ENCODE data around the gene FAM72D. TPM values are rescaled to one million over a fixed set of nuclear protein-coding genes. Genes with fewer than 3 reads are reported as not detected.
"Not testable (repeated sequence)": the region's sequence is repeated elsewhere in the genome, so short reads cannot be mapped to it uniquely, and the experiment has no call there.

Gene FAM72D
- total RNA-seq, 1 donor from 2014 or later, result 1.00 TPM

- H4K20me1 ChIP-seq (ENCODE audit: insufficient read depth, low read length); H3K79me2 ChIP-seq (ENCODE audit: insufficient read depth, low read length); H3K4me1 ChIP-seq (ENCODE audit: insufficient read depth, low read length); H2AFZ ChIP-seq (ENCODE audit: low read depth, low read length); H3K27me3 Mint-ChIP-seq (ENCODE audit: low read depth, unreplicated experiment); H3K36me3 Mint-ChIP-seq (ENCODE audit: low read depth, unreplicated experiment); H3K4me1 Mint-ChIP-seq (ENCODE audit: low read depth, unreplicated experiment); H3K4me2 ChIP-seq (ENCODE audit: low read length); H3K4me3 ChIP-seq (ENCODE audit: insufficient read depth, low read depth, low read length); H3K27ac Mint-ChIP-seq (ENCODE audit: unreplicated experiment); H3K9me3 ChIP-seq (ENCODE audit: insufficient read depth, low read depth, low read length); H3K27ac ChIP-seq (ENCODE audit: low read depth, low read length); H3K4me3 Mint-ChIP-seq (ENCODE audit: unreplicated experiment); H3K27me3 ChIP-seq (ENCODE audit: insufficient read depth, low read length); H3K36me3 ChIP-seq (ENCODE audit: insufficient read depth, low read length); H3K9me3 Mint-ChIP-seq (ENCODE audit: unreplicated experiment); H3K9ac ChIP-seq (ENCODE audit: low read length); DNase-seq (ENCODE audit: low read depth); FAIRE-seq: not testable (repeated sequence)
These were observed 40.5 kb upstream of the FAM72D start for GRCh38 chr1:145055217-145055760.

DNA sequence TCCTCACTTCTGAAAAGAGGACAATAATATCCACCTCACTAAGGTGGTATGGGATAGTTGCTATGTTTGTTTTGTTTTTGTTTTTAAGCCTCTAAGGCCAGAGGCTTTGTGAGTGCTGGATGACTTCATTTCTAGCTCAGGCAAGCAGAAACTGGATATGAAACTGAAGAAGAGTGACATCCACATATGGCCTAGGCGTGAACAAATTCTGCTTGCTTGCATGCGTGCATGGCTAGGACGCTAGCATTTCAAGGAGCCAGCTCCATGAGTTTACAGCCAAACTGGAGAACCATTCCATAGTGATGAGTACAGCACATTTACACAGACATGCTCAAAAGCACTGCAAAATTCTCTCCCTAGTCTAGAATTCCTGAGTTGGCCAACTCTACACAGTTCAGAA, 37.6 kb upstream of the FAM72D start:
- H3K36me3 ChIP-seq (ENCODE audit: insufficient read depth, low read length); H3K9me3 ChIP-seq (ENCODE audit: insufficient read depth, low read depth, low read length); H3K4me3 ChIP-seq (ENCODE audit: insufficient read depth, low read depth, low read length); H3K9me3 Mint-ChIP-seq (ENCODE audit: unreplicated experiment); H2AFZ ChIP-seq (ENCODE audit: low read depth, low read length); H3K79me2 ChIP-seq (ENCODE audit: insufficient read depth, low read length); H3K27me3 ChIP-seq (ENCODE audit: insufficient read depth, low read length); H3K4me3 Mint-ChIP-seq (ENCODE audit: unreplicated experiment); FAIRE-seq; H3K4me2 ChIP-seq (ENCODE audit: low read length); H3K36me3 Mint-ChIP-seq (ENCODE audit: low read depth, unreplicated experiment); H3K4me1 Mint-ChIP-seq (ENCODE audit: low read depth, unreplicated experiment); H3K9ac ChIP-seq (ENCODE audit: low read length); DNase-seq (ENCODE audit: low read depth); H3K27me3 Mint-ChIP-seq (ENCODE audit: low read depth, unreplicated experiment); H4K20me1 ChIP-seq (ENCODE audit: insufficient read depth, low read length); H3K27ac ChIP-seq (ENCODE audit: low read depth, low read length); H3K4me1 ChIP-seq (ENCODE audit: insufficient read depth, low read length); H3K27ac Mint-ChIP-seq (ENCODE audit: unreplicated experiment): not testable (repeated sequence)

DNA sequence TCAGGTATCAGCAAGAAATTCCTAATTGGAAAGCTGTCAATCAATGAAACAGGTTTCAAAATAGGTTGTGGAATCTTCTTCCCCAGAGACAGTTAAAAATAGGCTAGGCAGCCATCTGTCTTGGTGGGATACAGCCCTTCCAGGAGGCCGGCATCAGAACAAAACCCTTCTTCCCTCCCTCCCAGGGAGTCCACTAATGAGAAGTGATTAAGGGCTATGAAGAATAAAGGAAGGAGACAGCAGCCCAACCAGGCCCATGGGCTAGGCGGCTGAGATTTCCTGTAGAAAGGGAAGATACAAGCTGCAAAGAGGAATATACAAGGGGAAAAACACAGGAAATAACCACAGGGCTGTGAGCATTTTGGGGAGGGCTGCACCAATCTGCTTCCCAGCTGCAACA, 32.5 kb upstream of the FAM72D start:
- H3K27ac ChIP-seq (ENCODE audit: low read depth, low read length); H3K27me3 Mint-ChIP-seq (ENCODE audit: low read depth, unreplicated experiment); H3K79me2 ChIP-seq (ENCODE audit: insufficient read depth, low read length); H3K36me3 ChIP-seq (ENCODE audit: insufficient read depth, low read length); H3K27ac Mint-ChIP-seq (ENCODE audit: unreplicated experiment); H4K20me1 ChIP-seq (ENCODE audit: insufficient read depth, low read length); H3K9me3 ChIP-seq (ENCODE audit: insufficient read depth, low read depth, low read length); DNase-seq (ENCODE audit: low read depth); H3K27me3 ChIP-seq (ENCODE audit: insufficient read depth, low read length); H3K4me2 ChIP-seq (ENCODE audit: low read length); H3K9ac ChIP-seq (ENCODE audit: low read length); H3K4me3 ChIP-seq (ENCODE audit: insufficient read depth, low read depth, low read length); H3K4me3 Mint-ChIP-seq (ENCODE audit: unreplicated experiment); FAIRE-seq; H3K4me1 Mint-ChIP-seq (ENCODE audit: low read depth, unreplicated experiment); H3K9me3 Mint-ChIP-seq (ENCODE audit: unreplicated experiment); H3K36me3 Mint-ChIP-seq (ENCODE audit: low read depth, unreplicated experiment); H2AFZ ChIP-seq (ENCODE audit: low read depth, low read length); H3K4me1 ChIP-seq (ENCODE audit: insufficient read depth, low read length): not testable (repeated sequence)

GRCh38 chr1:145063941-145064648, 31.7 kb upstream of the FAM72D start:
- H3K79me2 ChIP-seq (ENCODE audit: insufficient read depth, low read length); H3K36me3 ChIP-seq (ENCODE audit: insufficient read depth, low read length); H3K27me3 ChIP-seq (ENCODE audit: insufficient read depth, low read length); H3K4me3 Mint-ChIP-seq (ENCODE audit: unreplicated experiment); H3K9ac ChIP-seq (ENCODE audit: low read length); H4K20me1 ChIP-seq (ENCODE audit: insufficient read depth, low read length); H3K9me3 ChIP-seq (ENCODE audit: insufficient read depth, low read depth, low read length); H3K27me3 Mint-ChIP-seq (ENCODE audit: low read depth, unreplicated experiment); H3K9me3 Mint-ChIP-seq (ENCODE audit: unreplicated experiment); H3K4me3 ChIP-seq (ENCODE audit: insufficient read depth, low read depth, low read length); H3K36me3 Mint-ChIP-seq (ENCODE audit: low read depth, unreplicated experiment); H3K4me1 ChIP-seq (ENCODE audit: insufficient read depth, low read length); H3K27ac Mint-ChIP-seq (ENCODE audit: unreplicated experiment); H3K4me2 ChIP-seq (ENCODE audit: low read length); DNase-seq (ENCODE audit: low read depth); FAIRE-seq; H3K27ac ChIP-seq (ENCODE audit: low read depth, low read length); H2AFZ ChIP-seq (ENCODE audit: low read depth, low read length); H3K4me1 Mint-ChIP-seq (ENCODE audit: low read depth, unreplicated experiment): not testable (repeated sequence)

DNA sequence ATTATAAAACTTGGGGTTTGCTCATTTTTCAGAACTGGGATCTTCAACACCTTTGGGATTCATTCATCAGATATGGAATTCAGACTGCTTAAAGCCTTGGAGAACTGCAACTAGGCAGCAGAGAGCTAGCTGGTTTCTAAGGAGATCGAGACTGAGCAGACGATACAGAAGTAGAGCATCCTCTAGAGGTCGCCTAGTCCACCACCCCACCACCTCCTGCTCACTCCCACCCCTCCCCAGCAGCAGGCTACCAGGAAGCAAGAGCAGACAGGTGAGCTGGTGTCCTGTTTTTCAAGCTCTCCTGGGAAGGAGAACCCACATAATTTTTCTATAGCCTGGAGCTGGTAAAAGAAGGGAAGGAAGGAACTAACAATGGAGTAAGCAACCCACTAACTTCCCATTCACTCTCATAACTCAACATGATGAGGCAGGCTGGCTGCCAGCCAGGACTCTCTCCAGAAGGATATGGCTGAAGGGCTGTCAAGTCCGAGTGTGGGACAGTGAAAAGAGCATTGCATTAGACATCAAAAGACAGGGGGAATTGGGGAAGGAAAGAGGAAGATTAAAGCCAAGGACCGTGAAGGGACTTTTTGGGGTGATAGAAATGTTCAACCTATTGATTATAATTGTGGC, 30.5 kb upstream of the FAM72D start:
- H3K36me3 Mint-ChIP-seq (ENCODE audit: low read depth, unreplicated experiment); H3K4me3 Mint-ChIP-seq (ENCODE audit: unreplicated experiment); H3K4me1 Mint-ChIP-seq (ENCODE audit: low read depth, unreplicated experiment); H3K79me2 ChIP-seq (ENCODE audit: insufficient read depth, low read length); H3K27me3 Mint-ChIP-seq (ENCODE audit: low read depth, unreplicated experiment); H3K4me3 ChIP-seq (ENCODE audit: insufficient read depth, low read depth, low read length); H3K9ac ChIP-seq (ENCODE audit: low read length); FAIRE-seq; H3K27ac Mint-ChIP-seq (ENCODE audit: unreplicated experiment); H3K4me2 ChIP-seq (ENCODE audit: low read length); H3K9me3 ChIP-seq (ENCODE audit: insufficient read depth, low read depth, low read length); H3K27me3 ChIP-seq (ENCODE audit: insufficient read depth, low read length); H3K36me3 ChIP-seq (ENCODE audit: insufficient read depth, low read length); H3K4me1 ChIP-seq (ENCODE audit: insufficient read depth, low read length); H2AFZ ChIP-seq (ENCODE audit: low read depth, low read length); H4K20me1 ChIP-seq (ENCODE audit: insufficient read depth, low read length); H3K9me3 Mint-ChIP-seq (ENCODE audit: unreplicated experiment); DNase-seq (ENCODE audit: low read depth); H3K27ac ChIP-seq (ENCODE audit: low read depth, low read length): not testable (repeated sequence)

GRCh38 chr1:145066486-145066885, 29.3 kb upstream of the FAM72D start:
- H3K36me3 ChIP-seq (ENCODE audit: insufficient read depth, low read length); H3K4me1 ChIP-seq (ENCODE audit: insufficient read depth, low read length); H3K9me3 Mint-ChIP-seq (ENCODE audit: unreplicated experiment); H3K27ac ChIP-seq (ENCODE audit: low read depth, low read length); H3K4me3 ChIP-seq (ENCODE audit: insufficient read depth, low read depth, low read length); H3K79me2 ChIP-seq (ENCODE audit: insufficient read depth, low read length); DNase-seq (ENCODE audit: low read depth); H3K27ac Mint-ChIP-seq (ENCODE audit: unreplicated experiment); H3K36me3 Mint-ChIP-seq (ENCODE audit: low read depth, unreplicated experiment); H3K4me2 ChIP-seq (ENCODE audit: low read length); H2AFZ ChIP-seq (ENCODE audit: low read depth, low read length); H3K9ac ChIP-seq (ENCODE audit: low read length); H4K20me1 ChIP-seq (ENCODE audit: insufficient read depth, low read length); H3K4me3 Mint-ChIP-seq (ENCODE audit: unreplicated experiment); FAIRE-seq; H3K9me3 ChIP-seq (ENCODE audit: insufficient read depth, low read depth, low read length); H3K27me3 Mint-ChIP-seq (ENCODE audit: low read depth, unreplicated experiment); H3K27me3 ChIP-seq (ENCODE audit: insufficient read depth, low read length); H3K4me1 Mint-ChIP-seq (ENCODE audit: low read depth, unreplicated experiment): not testable (repeated sequence)

Measured in astrocyte (in vitro differentiated cells and primary cell).